T-cell (primary cell): ENCODE results near the gene MAD2L1. TPM values are rescaled to one million over a fixed set of nuclear protein-coding genes. Genes with fewer than 3 reads are reported as not detected.

ENCODE experiments used
- ATAC-seq, 4 experiments: fragments of 200-7000 bp in 3 of 4; fragments of 150-1000 bp in 1 of 4; cut with Tn5 transposase; replicated peaks in 1 of 4; 1 replicate in 3 of 4; 2 replicates in 1 of 4; pipeline ENCODE4 v1.10.0; 2021; ENCODE audit warnings: moderate library complexity in 3 of 4, mild to moderate bottlenecking in 2 of 4, moderate number of reproducible peaks in 1 of 4
- CTCF ChIA-PET, 2 donors: fragments of 300-600 bp; sonication (Branson Sonifier 250); formaldehyde crosslinking; loops; one replicate each; lab custom pipeline; 2022; ENCODE audit warnings: antibody characterized with exemption in 2 of 2; lab: Charles Lee
- POLR2A ChIA-PET, 2 donors: fragments of 300-600 bp; sonication (Branson Sonifier 250); formaldehyde crosslinking; loops; one replicate each; lab custom pipeline; 2022; ENCODE audit warnings: antibody characterized with exemption in 2 of 2; lab: Charles Lee
- DNase-seq, 35 experiments: peaks; one replicate each; pipeline versions ENCODE4 v3.0.0 to v3.0.0-alpha.2; 2013 to 2023
- H3K27ac ChIP-seq: one replicate; pipeline ENCODE4 v1.5.1; 2013; ENCODE audit warnings: low read length
- H3K27me3 ChIP-seq, 2 experiments: replicated peaks in 1 of 2; 1 replicate in 1 of 2; 2 replicates in 1 of 2; pipeline versions ENCODE4 v1.6.1 to v1.7.0; 2013; ENCODE audit warnings: low read length in 1 of 2, mixed read lengths in 1 of 2; ENCODE audit not compliant: control insufficient read depth in 2 of 2, insufficient read depth in 2 of 2; ENCODE audit errors: extremely low read depth in 1 of 2
- H3K36me3 ChIP-seq, 2 donors: 1 replicate in 1 of 2; 2 replicates in 1 of 2; pipeline versions ENCODE4 v1.6.1 to v1.7.0; 2013; ENCODE audit warnings: low read length in 1 of 2; ENCODE audit not compliant: control insufficient read depth in 2 of 2, insufficient read depth in 1 of 2; ENCODE audit errors: extremely low read depth in 1 of 2
- H3K4me1 ChIP-seq, 2 experiments: 1 replicate in 1 of 2; 2 replicates in 1 of 2; pipeline versions ENCODE4 v1.6.1 to v1.7.0; 2013; ENCODE audit warnings: low read length in 2 of 2, mixed read lengths in 1 of 2; ENCODE audit not compliant: insufficient read depth in 2 of 2, control insufficient read depth in 1 of 2; ENCODE audit errors: extremely low read depth in 1 of 2
- H3K4me3 ChIP-seq, 2 donors: 1 replicate in 1 of 2; 2 replicates in 1 of 2; pipeline versions ENCODE4 v1.5.1 to v1.7.0; 2013; ENCODE audit warnings: mild to moderate bottlenecking in 2 of 2, low read length in 1 of 2, moderate library complexity in 1 of 2; ENCODE audit not compliant: control insufficient read depth in 1 of 2; ENCODE audit errors: extremely low read depth in 1 of 2
- H3K9me3 ChIP-seq: 2 replicates; pipeline ENCODE4 v1.7.0; 2013
- H3K27ac Mint-ChIP-seq, 2 donors: one replicate each; pipeline ENCODE4 v1.8.0; 2020 to 2021; ENCODE audit warnings: mild to moderate bottlenecking in 2 of 2, mixed read lengths in 2 of 2
- H3K27me3 Mint-ChIP-seq, 2 donors: one replicate each; pipeline ENCODE4 v1.8.0; 2021 to 2022; ENCODE audit warnings: mixed read lengths in 2 of 2
- H3K36me3 Mint-ChIP-seq: one replicate; pipeline ENCODE4 v1.8.0; 2021; ENCODE audit warnings: mixed read lengths
- H3K4me1 Mint-ChIP-seq, 3 donors: one replicate each; pipeline ENCODE4 v1.8.0; 2020 to 2022; ENCODE audit warnings: mixed read lengths in 3 of 3, mild to moderate bottlenecking in 1 of 3
- H3K4me3 Mint-ChIP-seq, 3 donors: one replicate each; pipeline ENCODE4 v1.8.0; 2020 to 2022; ENCODE audit warnings: mild to moderate bottlenecking in 3 of 3, mixed read lengths in 3 of 3, moderate library complexity in 3 of 3
- H3K9me3 Mint-ChIP-seq, 3 donors: one replicate each; pipeline ENCODE4 v1.8.0; 2020 to 2022; ENCODE audit warnings: mixed read lengths in 3 of 3
- WGBS: methylation state at CpG from one replicate; pipeline ENCODE4 v1.1.5; 2013; ENCODE audit warnings: missing lambda C conversion rate; ENCODE audit not compliant: insufficient coverage; 5-methylcytosine and 5-hydroxymethylcytosine counted together
- total RNA-seq, 35 experiments: library from RNA in 6 of 35; stranded (reverse) in 6 of 35; fragments of 120-200 nt in 1 of 35; gene quantifications; one replicate each; pipeline versions ENCODE4 v1.2.1 to v1.2.4 and lab custom pipeline; 2013 to 2026

Gene MAD2L1
- total RNA-seq, 5 donors from 2014 or later (not counting 1 experiment from before 2014, with no cell fraction given): 5.7 to 10.0 (median 8.2) TPM

DNA sequence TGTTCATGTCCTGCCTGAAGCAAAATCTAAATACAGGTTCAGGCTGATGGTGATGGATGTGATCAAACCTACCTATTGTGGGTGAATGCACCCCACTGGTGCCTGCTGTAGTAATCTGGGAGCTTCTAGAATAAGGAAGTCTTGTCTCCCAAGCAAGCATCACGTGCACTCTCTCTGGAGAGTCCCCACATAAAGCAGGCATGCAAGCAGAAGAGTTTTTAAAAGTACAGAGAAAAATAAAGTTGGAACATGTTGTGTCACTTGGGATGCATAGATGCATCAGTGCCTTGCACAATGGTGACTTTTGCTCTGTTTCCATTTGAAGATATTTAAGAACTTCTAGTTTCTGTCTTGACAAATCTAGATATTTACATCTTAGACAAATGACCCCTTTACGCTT lies 54.9 kb downstream of the MAD2L1 start:
- H3K27ac Mint-ChIP-seq: no peak overlapping the region
- Histone ChIP-seq H3K36me3 (no peaks in the 10 kb centered on the region), H3K27me3 (no peaks in the 10 kb centered on the region), H3K4me1 (no peaks in the 10 kb centered on the region), H3K27ac (no peak overlapping the region), H3K9me3 (no peaks in the 10 kb centered on the region), H3K4me3 (no peak overlapping the region)
- WGBS: 17% methylated on average over 1 of the region's 2 CpGs
- ChIA-PET CTCF (no interaction called here), POLR2A (interaction anchor here in 1 of 2 donors (0.5 kb wide), 1 partner anchor 1935 kb away, joined by 3 read pairs; no protein-coding TSS in a partner anchor)
- ATAC-seq (no peak), DNase-seq (no peak)
- no peak overlapping the region for H3K4me3 Mint-ChIP-seq
- H3K4me1 Mint-ChIP-seq: no peaks in the 10 kb centered on the region
- peaks cover 9 to 30% of the 10 kb centered on the region in 2 donors for H3K27me3 Mint-ChIP-seq
- H3K9me3 Mint-ChIP-seq: no peaks in the 10 kb centered on the region
- no peaks in the 10 kb centered on the region for H3K36me3 Mint-ChIP-seq

DNA sequence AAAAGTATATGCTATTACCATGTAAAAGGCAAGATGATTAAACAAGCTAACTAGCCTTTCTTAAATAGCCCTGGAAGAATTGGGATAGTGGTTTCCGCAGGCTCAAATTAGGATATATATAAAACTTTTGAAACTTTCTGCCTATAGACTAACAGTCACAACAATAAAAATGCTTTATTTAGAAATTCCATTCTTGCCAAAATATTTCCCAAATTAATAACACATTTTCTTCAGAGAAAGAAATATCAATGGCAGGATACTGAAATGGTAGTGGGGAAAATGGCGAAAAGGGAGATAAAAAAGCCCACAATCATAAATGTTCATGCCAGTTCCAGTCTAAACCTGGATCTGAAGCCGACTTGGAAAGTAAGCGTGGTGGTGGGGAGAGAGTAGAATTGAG lies 56.0 kb downstream of the MAD2L1 start:
- Mint-ChIP-seq H3K4me1 (no peaks in the 10 kb centered on the region), H3K4me3 (no peak overlapping the region), H3K27ac (no peak overlapping the region), H3K36me3 (no peaks in the 10 kb centered on the region), H3K9me3 (no peaks in the 10 kb centered on the region), H3K27me3 (peaks cover 3 to 19% of the 10 kb centered on the region in 2 donors)
- H3K4me3 ChIP-seq: no peak overlapping the region
- ATAC-seq (no peak), DNase-seq (no peak)
- no peaks in the 10 kb centered on the region for H3K4me1 ChIP-seq
- H3K36me3 ChIP-seq: no peaks in the 10 kb centered on the region
- POLR2A ChIA-PET: no interaction called here
- no peak overlapping the region for H3K27ac ChIP-seq
- no peaks in the 10 kb centered on the region for H3K27me3 ChIP-seq
- no peaks in the 10 kb centered on the region for H3K9me3 ChIP-seq
- 100% methylated on average over 1 of the region's 4 CpGs for WGBS
- CTCF ChIA-PET: no interaction called here

DNA sequence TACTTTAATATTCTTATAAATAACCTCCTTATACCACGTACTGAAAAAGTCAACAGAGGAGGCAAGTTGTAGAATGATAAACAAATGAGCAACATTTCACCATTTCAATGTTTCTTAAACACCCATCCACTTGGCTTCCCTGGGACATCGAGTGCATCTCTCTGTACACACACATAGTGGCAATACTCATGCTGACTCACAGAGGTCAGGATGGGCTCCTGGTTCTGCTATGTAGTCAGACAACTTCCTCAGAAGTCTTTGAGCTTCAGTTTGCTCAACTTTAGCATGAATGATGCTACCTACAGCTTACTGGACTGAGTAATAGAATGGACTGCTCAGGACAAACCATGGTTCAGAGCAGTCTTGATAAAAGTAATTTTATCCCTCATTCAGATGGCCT lies 56.9 kb downstream of the MAD2L1 start:
- H3K27ac Mint-ChIP-seq: no peak overlapping the region
- POLR2A ChIA-PET: no interaction called here

DNA sequence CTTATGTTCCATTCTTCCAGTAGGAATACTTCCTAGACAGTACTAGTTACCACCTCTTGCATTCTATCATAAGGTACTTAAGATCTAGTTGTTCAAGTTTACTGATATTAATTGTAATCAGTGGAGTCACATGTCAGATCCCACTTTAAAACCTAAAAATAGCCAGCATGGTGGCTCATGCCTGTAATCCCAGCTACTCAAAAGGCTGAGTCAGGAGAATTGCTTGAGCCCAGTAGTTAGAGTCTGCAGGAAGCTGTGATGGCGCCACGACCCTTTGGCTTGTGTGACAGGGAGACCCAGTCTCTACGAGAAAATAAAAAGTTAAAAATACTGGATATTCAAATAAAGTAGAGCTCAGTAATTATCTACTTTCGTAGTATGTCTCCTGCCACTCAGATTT lies 57.7 kb downstream of the MAD2L1 start:
- Mint-ChIP-seq H3K4me1 (no peaks in the 10 kb centered on the region), H3K27ac (no peak overlapping the region), H3K4me3 (no peak overlapping the region), H3K27me3 (peaks cover 0 to 12% of the 10 kb centered on the region in 2 donors), H3K9me3 (no peaks in the 10 kb centered on the region), H3K36me3 (no peaks in the 10 kb centered on the region)
- WGBS: no CpG with 5 or more reads among the region's 4 CpGs
- Histone ChIP-seq H3K27me3 (peaks cover 0 to 1% of the 10 kb centered on the region in 2 experiments), H3K4me1 (no peaks in the 10 kb centered on the region), H3K36me3 (no peaks in the 10 kb centered on the region), H3K9me3 (no peaks in the 10 kb centered on the region), H3K27ac (no peak overlapping the region), H3K4me3 (no peak overlapping the region)
- no peak for ATAC-seq
- no peak for DNase-seq
- ChIA-PET CTCF (no interaction called here), POLR2A (no interaction called here)

More for the DNA sequence above, 56.9 kb downstream of the MAD2L1 start:
- no peak overlapping the region for H3K27ac ChIP-seq
- no peak for DNase-seq
- CTCF ChIA-PET: no interaction called here
- H3K36me3 ChIP-seq: no peaks in the 10 kb centered on the region
- H3K27me3 ChIP-seq: no peaks in the 10 kb centered on the region
- H3K4me3 ChIP-seq: no peak overlapping the region
- no peaks in the 10 kb centered on the region for H3K36me3 Mint-ChIP-seq
- no peaks in the 10 kb centered on the region for H3K4me1 ChIP-seq
- H3K9me3 Mint-ChIP-seq: no peaks in the 10 kb centered on the region
- H3K4me1 Mint-ChIP-seq: no peaks in the 10 kb centered on the region
- H3K27me3 Mint-ChIP-seq: peaks cover 0 to 11% of the 10 kb centered on the region in 2 donors
- H3K4me3 Mint-ChIP-seq: no peak overlapping the region
- no peak for ATAC-seq
- no peaks in the 10 kb centered on the region for H3K9me3 ChIP-seq
- no CpG with 5 or more reads among the region's 2 CpGs for WGBS

DNA sequence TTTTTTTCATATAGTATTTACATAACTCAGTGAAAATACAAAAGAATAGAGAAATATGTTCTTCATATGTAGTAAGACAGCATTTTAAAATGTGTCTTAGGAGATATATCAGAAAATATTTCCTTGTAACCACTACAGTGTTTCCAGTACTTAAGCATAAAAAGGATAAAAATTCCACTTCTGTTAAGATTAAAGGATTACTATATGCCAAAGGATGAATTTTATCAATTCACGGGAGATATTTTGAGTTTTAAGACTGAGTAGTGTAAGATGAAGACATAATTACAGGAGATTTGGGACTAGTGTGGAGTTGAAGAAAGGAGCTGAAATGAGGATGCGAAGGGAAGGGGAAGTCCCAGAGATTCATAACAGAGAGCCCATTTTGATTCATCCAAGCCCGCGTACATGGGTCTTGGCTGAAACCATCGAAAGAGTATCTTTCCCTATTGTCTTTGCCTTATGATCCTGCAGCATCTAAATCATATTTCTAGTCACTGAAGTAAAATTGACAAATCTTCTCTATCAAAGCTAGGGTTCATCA lies 58.7 kb downstream of the MAD2L1 start:
- no peak for ATAC-seq
- Histone ChIP-seq H3K27me3 (peaks cover 0 to 3% of the 10 kb centered on the region in 2 experiments), H3K9me3 (no peaks in the 10 kb centered on the region), H3K27ac (no peak overlapping the region), H3K36me3 (no peaks in the 10 kb centered on the region), H3K4me3 (no peak overlapping the region), H3K4me1 (no peaks in the 10 kb centered on the region)
- ChIA-PET POLR2A (no interaction called here), CTCF (no interaction called here)
- no peak overlapping the region for H3K4me3 Mint-ChIP-seq
- peaks cover 0 to 16% of the 10 kb centered on the region in 2 donors for H3K27me3 Mint-ChIP-seq
- no peaks in the 10 kb centered on the region for H3K4me1 Mint-ChIP-seq
- no peak for DNase-seq
- WGBS: 57% methylated on average over 4 of the region's 5 CpGs
- no peak overlapping the region for H3K27ac Mint-ChIP-seq
- no peaks in the 10 kb centered on the region for H3K36me3 Mint-ChIP-seq
- H3K9me3 Mint-ChIP-seq: no peaks in the 10 kb centered on the region

DNA sequence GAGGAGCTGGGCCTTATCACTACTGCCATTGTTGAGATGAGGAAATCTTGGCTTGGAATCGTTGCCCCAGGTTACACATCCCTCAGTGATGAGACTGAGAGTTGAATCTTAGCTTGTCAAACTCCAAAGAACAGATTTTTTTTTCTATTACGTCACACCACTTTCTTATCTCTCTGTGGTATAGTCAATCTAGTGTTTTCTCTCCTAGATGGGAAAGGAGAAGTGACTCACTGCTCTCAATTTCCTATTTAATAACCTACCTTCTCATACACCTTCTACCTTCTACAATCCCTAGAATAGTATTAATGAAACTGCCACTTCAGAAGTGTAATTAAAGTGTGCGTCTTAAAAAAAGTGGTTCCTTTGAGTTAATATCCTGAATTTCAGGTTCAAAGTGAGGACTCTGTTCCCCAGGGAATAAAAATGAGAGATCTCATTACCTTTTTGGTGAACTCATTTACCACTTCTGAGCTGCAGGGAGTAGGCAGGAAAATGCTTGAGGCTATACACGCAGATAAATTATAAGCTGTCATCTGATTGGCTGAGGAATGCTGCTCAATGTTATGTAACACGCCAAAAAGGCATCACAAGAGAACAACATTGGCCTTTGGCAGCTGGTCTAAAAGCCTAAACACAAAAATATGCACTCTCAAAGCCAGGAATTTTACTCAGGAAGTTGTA lies 59.3 kb downstream of the MAD2L1 start:
- DNase-seq (no peak), ATAC-seq (no peak)
- Mint-ChIP-seq H3K4me3 (no peak overlapping the region), H3K36me3 (no peaks in the 10 kb centered on the region), H3K4me1 (no peaks in the 10 kb centered on the region), H3K27me3 (peaks cover 0 to 16% of the 10 kb centered on the region in 2 donors), H3K9me3 (no peaks in the 10 kb centered on the region), H3K27ac (no peak overlapping the region)
- Histone ChIP-seq H3K4me1 (no peaks in the 10 kb centered on the region), H3K9me3 (no peaks in the 10 kb centered on the region), H3K36me3 (no peaks in the 10 kb centered on the region), H3K4me3 (no peak overlapping the region), H3K27ac (no peak overlapping the region), H3K27me3 (peaks cover 0 to 3% of the 10 kb centered on the region in 2 experiments)
- CTCF ChIA-PET: interaction anchor here in 1 of 2 donors (0.6 kb wide), 1 partner anchor 690 kb away, joined by 5 read pairs; no protein-coding TSS in a partner anchor
- WGBS: no CpG with 5 or more reads among the region's 5 CpGs
- POLR2A ChIA-PET: no interaction called here
